Activated CD8-positive, alpha-beta T cell treated with anti-CD3 and anti-CD28 coated beads, Interleukin-2, amount 10 ng/mL, durations not matched to agents 7 days and 5 days (primary cell): ENCODE data around the gene SIL1. TPM values are rescaled to one million over a fixed set of nuclear protein-coding genes. Genes with fewer than 3 reads are reported as not detected.
"Not testable (repeated sequence)": the region's sequence is repeated elsewhere in the genome, so short reads cannot be mapped to it uniquely, and the experiment has no call there.

Experiments used
- ATAC-seq: fragments of 150-1000 bp; cut with Tn5 transposase; one replicate; pipeline ENCODE4 v1.10.0; 2021; ENCODE audit warnings: moderate library complexity
- CTCF ChIA-PET: fragments of 350-600 bp; sonication (Branson Sonifier 250); formaldehyde crosslinking; loops from one replicate; lab custom pipeline; 2021; ENCODE audit warnings: antibody characterized with exemption; lab: Charles Lee
- POLR2A ChIA-PET: fragments of 350-600 bp; sonication (Branson Sonifier 250); formaldehyde crosslinking; loops from one replicate; lab custom pipeline; 2021; ENCODE audit warnings: antibody characterized with exemption; lab: Charles Lee
- DNase-seq: peaks from one replicate; pipeline ENCODE4 v3.0.0-alpha.2; 2020
- H3K27ac Mint-ChIP-seq: one replicate; pipeline ENCODE4 v1.8.0; 2021; ENCODE audit warnings: mild to moderate bottlenecking, mixed read lengths
- H3K27me3 Mint-ChIP-seq: one replicate; pipeline ENCODE4 v1.8.0; 2021; ENCODE audit warnings: low read depth, mixed read lengths
- H3K36me3 Mint-ChIP-seq: one replicate; pipeline ENCODE4 v1.8.0; 2021; ENCODE audit warnings: low read depth, mixed read lengths
- H3K4me1 Mint-ChIP-seq: one replicate; pipeline ENCODE4 v1.8.0; 2021; ENCODE audit warnings: low read depth, mixed read lengths
- H3K4me3 Mint-ChIP-seq: one replicate; pipeline ENCODE4 v1.8.0; 2021; ENCODE audit warnings: mild to moderate bottlenecking, mixed read lengths
- H3K9me3 Mint-ChIP-seq: one replicate; pipeline ENCODE4 v1.8.0; 2022; ENCODE audit warnings: mixed read lengths; ENCODE audit not compliant: insufficient read depth
- total RNA-seq, 2 experiments: library from RNA; stranded (reverse); gene quantifications; one replicate each; pipeline ENCODE4 v1.2.3, GENCODE V29; 2021

The SIL1 gene
- total RNA-seq, 2 experiments from 2014 or later: 15.6 to 18.2 TPM

- ATAC-seq: no peak
- H3K9me3 Mint-ChIP-seq: peaks cover 9% of the 10 kb centered on the region
- DNase-seq: no peak
- POLR2A ChIA-PET: interaction anchor here (1.3 kb wide), 1 partner anchor 21 kb away, joined by 3 read pairs; no protein-coding TSS in a partner anchor
- H3K4me1 Mint-ChIP-seq: peaks cover 3% of the 10 kb centered on the region
- no peak overlapping the region for H3K27ac Mint-ChIP-seq
- CTCF ChIA-PET: interaction anchor here (0.7 kb wide), 1 partner anchor 75 kb away, joined by 3 read pairs; no protein-coding TSS in a partner anchor
- no peak overlapping the region for H3K4me3 Mint-ChIP-seq
- no peaks in the 10 kb centered on the region for H3K27me3 Mint-ChIP-seq
- peaks cover 6% of the 10 kb centered on the region for H3K36me3 Mint-ChIP-seq
These were observed 30.0 kb downstream of the SIL1 start for GRCh38 chr5:139167952-139168720.

GRCh38 chr5:139167533-139167932 is 30.6 kb downstream of the SIL1 start:
- CTCF ChIA-PET: no interaction called here
- POLR2A ChIA-PET: interaction anchor here (1.3 kb wide), 1 partner anchor 20 kb away, joined by 3 read pairs; no protein-coding TSS in a partner anchor

GRCh38 chr5:139167063-139167462 is 31.1 kb downstream of the SIL1 start:
- Mint-ChIP-seq H3K9me3 (peaks cover 5% of the 10 kb centered on the region), H3K27ac (no peak overlapping the region), H3K36me3 (peaks cover 5% of the 10 kb centered on the region), H3K4me1 (peaks cover 3% of the 10 kb centered on the region), H3K27me3 (no peaks in the 10 kb centered on the region), H3K4me3 (no peak overlapping the region)
- ChIA-PET POLR2A (no interaction called here), CTCF (no interaction called here)
- ATAC-seq (no peak), DNase-seq (no peak)

More at GRCh38 chr5:139167533-139167932, 30.6 kb downstream of the SIL1 start:
- no peak for DNase-seq
- ATAC-seq: no peak
- Mint-ChIP-seq H3K4me3 (no peak overlapping the region), H3K27ac (no peak overlapping the region), H3K36me3 (peaks cover 6% of the 10 kb centered on the region), H3K27me3 (no peaks in the 10 kb centered on the region), H3K9me3 (peaks cover 6% of the 10 kb centered on the region), H3K4me1 (peaks cover 3% of the 10 kb centered on the region)

GRCh38 chr5:139164897-139165296 is 33.3 kb downstream of the SIL1 start:
- CTCF ChIA-PET, H3K9me3 Mint-ChIP-seq: not testable (repeated sequence)

GRCh38 chr5:139164020-139164419 is 34.1 kb downstream of the SIL1 start:
- Mint-ChIP-seq H3K4me1 (peaks cover 3% of the 10 kb centered on the region), H3K4me3 (no peak overlapping the region), H3K27me3 (no peaks in the 10 kb centered on the region), H3K27ac (no peak overlapping the region), H3K9me3 (no peaks in the 10 kb centered on the region), H3K36me3 (no peaks in the 10 kb centered on the region)
- POLR2A ChIA-PET: no interaction called here
- DNase-seq (no peak), ATAC-seq (no peak)
- CTCF ChIA-PET: no interaction called here

More at GRCh38 chr5:139164897-139165296, 33.3 kb downstream of the SIL1 start:
- H3K4me1 Mint-ChIP-seq, ATAC-seq, H3K27ac Mint-ChIP-seq, DNase-seq, H3K4me3 Mint-ChIP-seq, H3K36me3 Mint-ChIP-seq, H3K27me3 Mint-ChIP-seq, POLR2A ChIA-PET: not testable (repeated sequence)

GRCh38 chr5:139162448-139162847 is 35.7 kb downstream of the SIL1 start:
- Mint-ChIP-seq H3K9me3 (no peaks in the 10 kb centered on the region), H3K27ac (no peak overlapping the region), H3K27me3 (no peaks in the 10 kb centered on the region), H3K36me3 (no peaks in the 10 kb centered on the region), H3K4me3 (no peak overlapping the region), H3K4me1 (no peaks in the 10 kb centered on the region)
- POLR2A ChIA-PET: interaction anchor here (0.7 kb wide), 1 partner anchor 289 kb away, joined by 3 read pairs; no protein-coding TSS in a partner anchor
- ATAC-seq (no peak), DNase-seq (no peak)
- CTCF ChIA-PET: interaction anchor here (1.7 kb wide), 1 partner anchor 13 kb away, joined by 5 read pairs; no protein-coding TSS in a partner anchor

- Mint-ChIP-seq H3K4me3 (no peak overlapping the region), H3K36me3 (no peaks in the 10 kb centered on the region), H3K27me3 (no peaks in the 10 kb centered on the region), H3K27ac (no peak overlapping the region), H3K4me1 (peaks cover 5% of the 10 kb centered on the region), H3K9me3 (no peaks in the 10 kb centered on the region)
- ATAC-seq (no peak), DNase-seq (no peak)
- ChIA-PET CTCF (no interaction called here), POLR2A (no interaction called here)
These were observed 39.4 kb downstream of the SIL1 start for GRCh38 chr5:139158791-139159190.

- ATAC-seq: no peak
- POLR2A ChIA-PET: no interaction called here
These were observed 40.6 kb downstream of the SIL1 start for GRCh38 chr5:139157556-139157955.

GRCh38 chr5:139156814-139157213 is 41.4 kb downstream of the SIL1 start:
- Mint-ChIP-seq H3K27ac (no peak overlapping the region), H3K36me3 (no peaks in the 10 kb centered on the region), H3K9me3 (no peaks in the 10 kb centered on the region), H3K27me3 (no peaks in the 10 kb centered on the region), H3K4me3 (no peak overlapping the region), H3K4me1 (peaks cover 5% of the 10 kb centered on the region)
- ChIA-PET CTCF (interaction anchor here (0.9 kb wide), 1 partner anchor 106 kb away, joined by 3 read pairs; no protein-coding TSS in a partner anchor), POLR2A (no interaction called here)
- DNase-seq: no peak
- no peak for ATAC-seq

More at GRCh38 chr5:139157556-139157955, 40.6 kb downstream of the SIL1 start:
- no peaks in the 10 kb centered on the region for H3K27me3 Mint-ChIP-seq
- H3K4me3 Mint-ChIP-seq: no peak overlapping the region
- CTCF ChIA-PET: no interaction called here
- H3K4me1 Mint-ChIP-seq: peaks cover 5% of the 10 kb centered on the region
- no peaks in the 10 kb centered on the region for H3K9me3 Mint-ChIP-seq
- no peak for DNase-seq
- H3K27ac Mint-ChIP-seq: no peak overlapping the region
- no peaks in the 10 kb centered on the region for H3K36me3 Mint-ChIP-seq

- ChIA-PET CTCF (no interaction called here), POLR2A (no interaction called here)
- no peaks in the 10 kb centered on the region for H3K27me3 Mint-ChIP-seq
- DNase-seq (no peak), ATAC-seq (no peak)
- no peaks in the 10 kb centered on the region for H3K9me3 Mint-ChIP-seq
- no peaks in the 10 kb centered on the region for H3K36me3 Mint-ChIP-seq
- no peak overlapping the region for H3K27ac Mint-ChIP-seq
- peaks cover 5% of the 10 kb centered on the region for H3K4me1 Mint-ChIP-seq
- no peak overlapping the region for H3K4me3 Mint-ChIP-seq
These were observed 42.8 kb downstream of the SIL1 start for GRCh38 chr5:139155333-139155732.

GRCh38 chr5:139151902-139152301 is 46.3 kb downstream of the SIL1 start:
- no peak overlapping the region for H3K4me3 Mint-ChIP-seq
- H3K36me3 Mint-ChIP-seq: no peaks in the 10 kb centered on the region
- ATAC-seq (no peak), DNase-seq (no peak)
- H3K4me1 Mint-ChIP-seq: peaks cover 3% of the 10 kb centered on the region
- H3K27ac Mint-ChIP-seq: no peak overlapping the region
- ChIA-PET CTCF (no interaction called here), POLR2A (interaction anchor here (0.6 kb wide), 1 partner anchor 190 kb away, joined by 3 read pairs; no protein-coding TSS in a partner anchor)
- no peaks in the 10 kb centered on the region for H3K27me3 Mint-ChIP-seq
- H3K9me3 Mint-ChIP-seq: no peaks in the 10 kb centered on the region

GRCh38 chr5:139150367-139150999 is 47.7 kb downstream of the SIL1 start:
- no peaks in the 10 kb centered on the region for H3K36me3 Mint-ChIP-seq
- POLR2A ChIA-PET: no interaction called here
- no peaks in the 10 kb centered on the region for H3K9me3 Mint-ChIP-seq
- H3K4me1 Mint-ChIP-seq: peaks cover 2% of the 10 kb centered on the region
- no peak overlapping the region for H3K27ac Mint-ChIP-seq
- CTCF ChIA-PET: interaction anchor here (1.0 to 1.6 kb wide), 2 partner anchors 12 kb away, joined by 3 to 5 read pairs; no protein-coding TSS in a partner anchor
- no peak overlapping the region for H3K4me3 Mint-ChIP-seq
- H3K27me3 Mint-ChIP-seq: no peaks in the 10 kb centered on the region
- ATAC-seq (no peak), DNase-seq (no peak)
